Trophoblast cell (in vitro differentiated cells and primary cell): Measurements from ENCODE around the gene KIF17.

ENCODE experiments used
- DNase-seq, 2 donors: peaks; one replicate each; pipeline ENCODE4 v3.0.0-alpha.2; 2016
- H2AFZ ChIP-seq: 2 replicates; pipeline ENCODE4 v1.6.1; 2013; ENCODE audit warnings: low read length, moderate library complexity, mild to moderate bottlenecking; ENCODE audit not compliant: insufficient read depth, poor library complexity
- H2AK5ac ChIP-seq: 2 replicates; pipeline ENCODE4 v1.6.1; 2013; ENCODE audit warnings: mild to moderate bottlenecking, low read length
- H2BK120ac ChIP-seq: 2 replicates; pipeline ENCODE4 v1.6.1; 2013; ENCODE audit warnings: low read length, mild to moderate bottlenecking, moderate library complexity; ENCODE audit not compliant: insufficient read depth, poor library complexity
- H2BK12ac ChIP-seq: 2 replicates; pipeline ENCODE4 v1.6.1; 2013; ENCODE audit warnings: mild to moderate bottlenecking, low read length, moderate library complexity
- H2BK5ac ChIP-seq: 2 replicates; pipeline ENCODE4 v1.6.1; 2013; ENCODE audit warnings: low read length, low read depth, moderate library complexity, mild to moderate bottlenecking; ENCODE audit not compliant: poor library complexity
- H3K14ac ChIP-seq: 2 replicates; pipeline ENCODE4 v1.6.1; 2013; ENCODE audit warnings: mild to moderate bottlenecking, low read length
- H3K18ac ChIP-seq: 2 replicates; pipeline ENCODE4 v1.6.1; 2013; ENCODE audit warnings: mild to moderate bottlenecking, low read length
- H3K23ac ChIP-seq: 2 replicates; pipeline ENCODE4 v1.6.1; 2013; ENCODE audit warnings: low read length
- H3K27ac ChIP-seq: 2 replicates; pipeline ENCODE4 v1.5.1; 2013; ENCODE audit warnings: low read depth, mild to moderate bottlenecking, inconsistent platforms, low read length, moderate library complexity
- H3K27me3 ChIP-seq: 2 replicates; pipeline ENCODE4 v1.6.1; 2013; ENCODE audit warnings: inconsistent platforms, mild to moderate bottlenecking, low read length, moderate library complexity; ENCODE audit not compliant: insufficient read depth
- H3K36me3 ChIP-seq, 2 experiments: 1 replicate in 1 of 2; 2 replicates in 1 of 2; pipeline ENCODE4 v1.6.1; 2013; ENCODE audit warnings: low read length in 2 of 2, mild to moderate bottlenecking in 2 of 2, moderate library complexity in 1 of 2; ENCODE audit not compliant: insufficient read depth in 2 of 2, control insufficient read depth in 1 of 2
- H3K4ac ChIP-seq: 2 replicates; pipeline ENCODE4 v1.6.1; 2013; ENCODE audit warnings: low read depth, mild to moderate bottlenecking, low read length, moderate library complexity
- H3K4me1 ChIP-seq, 2 experiments: 1 replicate in 1 of 2; 2 replicates in 1 of 2; pipeline ENCODE4 v1.6.1; 2013; ENCODE audit warnings: low read length in 2 of 2, mild to moderate bottlenecking in 2 of 2, moderate library complexity in 1 of 2; ENCODE audit not compliant: insufficient read depth in 2 of 2, control insufficient read depth in 1 of 2
- H3K4me2 ChIP-seq: 2 replicates; pipeline ENCODE4 v1.6.1; 2013; ENCODE audit warnings: inconsistent platforms, mild to moderate bottlenecking, low read length, moderate library complexity
- H3K4me3 ChIP-seq: 2 replicates; pipeline ENCODE4 v1.5.1; 2013; ENCODE audit warnings: mild to moderate bottlenecking, low read depth, low read length, inconsistent platforms
- H3K79me1 ChIP-seq: one replicate; pipeline ENCODE4 v1.6.1; 2013; ENCODE audit warnings: low read length
- H3K79me2 ChIP-seq: 2 replicates; pipeline ENCODE4 v1.6.1; 2013; ENCODE audit warnings: low read length, mild to moderate bottlenecking; ENCODE audit not compliant: control insufficient read depth, insufficient read depth, poor library complexity
- H3K9ac ChIP-seq: 2 replicates; pipeline ENCODE4 v1.6.1; 2013; ENCODE audit warnings: mild to moderate bottlenecking, low read length
- H3K9me3 ChIP-seq: 2 replicates; pipeline ENCODE4 v1.6.1; 2013; ENCODE audit warnings: low read depth, mild to moderate bottlenecking, control low read depth, inconsistent platforms, low read length; ENCODE audit not compliant: insufficient read depth
- H4K12ac ChIP-seq: 2 replicates; pipeline ENCODE4 v1.6.1; 2013; ENCODE audit warnings: low read depth, mild to moderate bottlenecking, low read length, moderate library complexity
- H4K8ac ChIP-seq: 2 replicates; pipeline ENCODE4 v1.6.1; 2013; ENCODE audit warnings: low read depth, mild to moderate bottlenecking, low read length, moderate library complexity
- H4K91ac ChIP-seq: one replicate; pipeline ENCODE4 v1.6.1; 2013; ENCODE audit warnings: low read depth, mild to moderate bottlenecking, low read length, moderate library complexity
- WGBS: extraction: QIAGEN DNeasy Blood & Tissue Kit; methylation state at CpG from one replicate; pipeline ENCODE4 v1.1.7; 2013; ENCODE audit warnings: missing lambda C conversion rate; ENCODE audit not compliant: insufficient read length, insufficient coverage; ENCODE audit errors: extremely low coverage; 5-methylcytosine and 5-hydroxymethylcytosine counted together

The KIF17 gene

DNA sequence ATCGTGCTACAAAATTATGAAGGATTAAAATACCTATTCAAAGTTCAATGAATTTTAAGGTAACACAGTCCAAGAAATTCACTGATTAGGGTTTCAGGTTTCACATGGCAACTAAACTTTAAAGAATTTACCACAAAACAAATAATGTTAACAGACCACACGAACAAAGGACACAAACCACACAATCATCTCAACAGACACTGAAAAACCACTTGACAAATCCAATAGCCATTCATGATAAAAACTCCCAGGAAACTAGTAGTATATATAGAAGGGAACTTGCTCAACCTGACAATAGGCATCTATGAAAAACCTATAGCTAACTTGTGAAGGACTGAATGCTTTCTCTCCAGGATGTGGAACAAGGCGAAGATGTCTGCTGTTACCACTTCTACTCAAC is 35.8 kb upstream of the KIF17 start:
- H3K9me3 ChIP-seq = no peaks in the 10 kb centered on the region
- H4K12ac ChIP-seq = no peak overlapping the region
- H3K27me3 ChIP-seq = no peaks in the 10 kb centered on the region
- H3K18ac ChIP-seq = no peak overlapping the region
- no CpG with 5 or more reads among the region's 3 CpGs for WGBS
- H4K8ac ChIP-seq = no peak overlapping the region
- peaks cover 36 to 43% of the 10 kb centered on the region in 2 experiments for H3K36me3 ChIP-seq
- no peak overlapping the region for H3K4me3 ChIP-seq
- no peak overlapping the region for H4K91ac ChIP-seq
- no peak overlapping the region for H2BK5ac ChIP-seq
- no peak overlapping the region for H2BK120ac ChIP-seq
- no peak overlapping the region for H2AK5ac ChIP-seq
- H3K4me1 ChIP-seq = no peaks in the 10 kb centered on the region
- no peaks in the 10 kb centered on the region for H3K79me1 ChIP-seq
- no peak overlapping the region for H3K27ac ChIP-seq
- no peaks in the 10 kb centered on the region for H3K79me2 ChIP-seq
- no peak overlapping the region for H3K4me2 ChIP-seq
- H2BK12ac ChIP-seq = no peak overlapping the region
- H2AFZ ChIP-seq = no peak overlapping the region
- no peak overlapping the region for H3K14ac ChIP-seq
- H3K4ac ChIP-seq = no peak overlapping the region
- DNase-seq = no peak
- no peak overlapping the region for H3K9ac ChIP-seq
- H3K23ac ChIP-seq = no peak overlapping the region

DNA sequence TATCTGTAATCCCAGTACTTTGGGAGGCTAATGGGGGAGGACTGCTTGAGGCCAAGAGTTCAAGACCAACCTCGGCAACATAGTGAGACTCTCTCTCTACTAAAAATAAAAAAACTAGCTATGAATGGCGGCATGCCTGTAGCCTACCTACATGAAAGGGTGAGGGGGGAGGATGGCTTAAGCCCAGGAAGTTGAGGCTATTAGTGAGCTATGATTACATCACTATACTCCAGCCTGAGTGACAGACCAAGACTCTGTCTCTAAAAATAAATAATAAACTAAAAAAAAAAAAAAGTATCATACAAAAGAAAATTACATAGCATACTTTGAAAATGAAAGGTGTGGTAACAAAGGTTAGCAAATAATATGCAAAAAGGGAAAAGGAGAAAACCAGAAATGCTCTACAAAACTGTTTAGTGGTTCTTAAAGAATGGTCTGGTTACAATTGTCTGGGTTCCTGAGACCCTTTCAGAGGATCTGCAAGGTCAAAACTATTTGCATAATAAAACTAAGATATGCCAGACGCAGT is 33.7 kb upstream of the KIF17 start:
- H4K8ac ChIP-seq = no peak overlapping the region
- peaks cover 35 to 38% of the 10 kb centered on the region in 2 experiments for H3K36me3 ChIP-seq
- H3K9me3 ChIP-seq = no peaks in the 10 kb centered on the region
- no peak overlapping the region for H2AFZ ChIP-seq
- no peak overlapping the region for H3K18ac ChIP-seq
- no peak overlapping the region for H3K27ac ChIP-seq
- no peak overlapping the region for H2BK120ac ChIP-seq
- H3K4me3 ChIP-seq = no peak overlapping the region
- H2BK5ac ChIP-seq = no peak overlapping the region
- no peaks in the 10 kb centered on the region for H3K79me1 ChIP-seq
- H3K4ac ChIP-seq = no peak overlapping the region
- no peak overlapping the region for H4K91ac ChIP-seq
- no peak overlapping the region for H2BK12ac ChIP-seq
- H3K4me1 ChIP-seq = no peaks in the 10 kb centered on the region
- no peak overlapping the region for H3K4me2 ChIP-seq
- DNase-seq = no peak
- H3K23ac ChIP-seq = no peak overlapping the region
- no peak overlapping the region for H3K9ac ChIP-seq
- no peaks in the 10 kb centered on the region for H3K79me2 ChIP-seq
- H3K14ac ChIP-seq = no peak overlapping the region
- WGBS = no CpG with 5 or more reads among the region's 3 CpGs
- no peaks in the 10 kb centered on the region for H3K27me3 ChIP-seq
- no peak overlapping the region for H4K12ac ChIP-seq
- H2AK5ac ChIP-seq = no peak overlapping the region

DNA sequence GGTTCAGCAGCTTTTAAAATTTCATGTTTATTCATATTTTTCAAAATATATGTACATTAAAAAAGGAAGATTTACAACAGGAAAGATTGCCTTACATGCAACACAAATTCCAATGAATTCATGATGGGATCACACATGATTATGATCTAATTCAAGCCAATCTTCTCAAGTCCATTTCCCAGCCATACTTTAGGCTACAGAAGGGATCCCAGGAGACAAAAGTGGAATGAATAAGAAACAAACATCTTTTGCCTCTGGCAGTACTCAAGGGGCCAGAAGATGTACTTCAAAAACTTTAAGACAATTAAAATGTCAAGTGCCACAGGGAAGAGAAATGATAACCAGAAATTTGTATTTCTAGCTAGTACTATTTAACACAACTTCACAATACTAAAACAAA is 24.9 kb upstream of the KIF17 start:
- no peak overlapping the region for H3K27ac ChIP-seq
- no peak overlapping the region for H3K14ac ChIP-seq
- no peak overlapping the region for H3K4ac ChIP-seq
- H3K18ac ChIP-seq = no peak overlapping the region
- H3K9ac ChIP-seq = no peak overlapping the region
- DNase-seq = no peak
- no peaks in the 10 kb centered on the region for H3K79me2 ChIP-seq
- H2BK5ac ChIP-seq = no peak overlapping the region
- H2AFZ ChIP-seq = no peak overlapping the region
- H4K8ac ChIP-seq = no peak overlapping the region
- no peak overlapping the region for H3K23ac ChIP-seq
- H2BK12ac ChIP-seq = no peak overlapping the region
- no peak overlapping the region for H2BK120ac ChIP-seq
- H3K4me3 ChIP-seq = no peak overlapping the region
- no peaks in the 10 kb centered on the region for H3K27me3 ChIP-seq
- H4K12ac ChIP-seq = no peak overlapping the region
- H3K4me2 ChIP-seq = no peak overlapping the region
- no peaks in the 10 kb centered on the region for H3K79me1 ChIP-seq
- H3K36me3 ChIP-seq = peaks cover 24 to 33% of the 10 kb centered on the region in 2 experiments
- no peaks in the 10 kb centered on the region for H3K4me1 ChIP-seq
- H3K9me3 ChIP-seq = no peaks in the 10 kb centered on the region
- no peak overlapping the region for H4K91ac ChIP-seq
- H2AK5ac ChIP-seq = no peak overlapping the region

DNA sequence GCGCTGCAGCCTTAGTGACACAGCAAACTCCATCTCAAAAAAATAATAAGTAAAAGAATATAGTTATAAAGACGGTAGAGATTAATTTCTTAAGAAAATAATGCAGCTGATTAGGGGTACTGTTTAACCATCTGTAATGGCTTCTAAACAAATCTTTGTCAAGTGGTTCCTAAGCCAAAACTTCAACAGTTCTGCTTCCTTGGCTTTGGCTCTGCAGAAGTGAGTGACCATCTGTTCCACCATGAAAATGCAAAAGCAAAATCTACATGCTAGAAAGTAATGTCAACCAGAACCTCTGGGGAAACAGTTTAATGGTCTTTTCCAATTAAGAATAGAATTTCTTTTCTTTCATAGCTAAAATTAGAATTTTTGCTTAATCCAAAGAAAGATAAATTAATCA is 23.0 kb upstream of the KIF17 start:
- no peaks in the 10 kb centered on the region for H3K79me1 ChIP-seq
- no peak overlapping the region for H4K12ac ChIP-seq
- no peak overlapping the region for H3K4me2 ChIP-seq
- no peak overlapping the region for H3K4me3 ChIP-seq
- no peak overlapping the region for H2AK5ac ChIP-seq
- DNase-seq = no peak
- no peak overlapping the region for H3K18ac ChIP-seq
- H3K4me1 ChIP-seq = no peaks in the 10 kb centered on the region
- H3K27ac ChIP-seq = no peak overlapping the region
- no peak overlapping the region for H3K9ac ChIP-seq
- no peak overlapping the region for H2AFZ ChIP-seq
- no peak overlapping the region for H3K23ac ChIP-seq
- H3K14ac ChIP-seq = no peak overlapping the region
- H3K4ac ChIP-seq = no peak overlapping the region
- H2BK12ac ChIP-seq = no peak overlapping the region
- H3K79me2 ChIP-seq = no peaks in the 10 kb centered on the region
- no peaks in the 10 kb centered on the region for H3K27me3 ChIP-seq
- H2BK120ac ChIP-seq = no peak overlapping the region
- H4K8ac ChIP-seq = no peak overlapping the region
- H3K36me3 ChIP-seq = peaks cover 18 to 27% of the 10 kb centered on the region in 2 experiments
- no peaks in the 10 kb centered on the region for H3K9me3 ChIP-seq
- no peak overlapping the region for H2BK5ac ChIP-seq
- no peak overlapping the region for H4K91ac ChIP-seq
- no CpG with 5 or more reads among the region's 2 CpGs for WGBS
